K562 (cell line): ENCODE measurements around the gene OR2W3. TPM values are rescaled to one million over a fixed set of nuclear protein-coding genes. Genes with fewer than 3 reads are reported as not detected.

Experiments used
- BRF1 ChIP-seq: IDR thresholded peaks from 3 replicates; pipeline ENCODE4 v1.6.1; 2011; ENCODE audit warnings: borderline replicate concordance, mild to moderate bottlenecking; ENCODE audit not compliant: insufficient read length; ENCODE audit errors: extremely low read depth
- CHCHD3 ChIP-seq: fragments of 250-450 bp; sonication (Bioruptor Pico); IDR thresholded peaks from 2 replicates; pipeline ENCODE4 v2.1.2; 2022; ENCODE audit warnings: mild to moderate bottlenecking
- COPS2 ChIP-seq: fragments of 450-650 bp; conservative IDR thresholded peaks from 2 replicates; pipeline ENCODE4 v1.6.1; 2016; ENCODE audit warnings: mild to moderate bottlenecking, moderate library complexity
- HES1 ChIP-seq: fragments of 450-650 bp; IDR thresholded peaks from 2 replicates; pipeline ENCODE4 v1.6.1; 2016; ENCODE audit warnings: low read depth, mild to moderate bottlenecking, moderate library complexity
- MCM7 ChIP-seq, 2 experiments: fragments of 450-650 bp; IDR thresholded peaks; 2 replicates each; pipeline ENCODE4 v1.6.1; 2016 to 2018
- NCOA4 ChIP-seq: fragments of 450-650 bp; IDR thresholded peaks from 2 replicates; pipeline ENCODE4 v1.6.1; 2018; ENCODE audit warnings: mild to moderate bottlenecking; ENCODE audit not compliant: partially characterized antibody
- POLR2AphosphoS2 ChIP-seq: IDR thresholded peaks from 2 replicates; pipeline ENCODE4 v1.6.1; 2012; ENCODE audit warnings: low read length, improper control_type of control experiment
- SRSF1 ChIP-seq: fragments of 200-400 bp; formaldehyde crosslinking; IDR thresholded peaks from 2 replicates; pipeline ENCODE4 v1.6.1; 2017; ENCODE audit warnings: mild to moderate bottlenecking, low read depth, low read length, moderate library complexity
- XRCC3 ChIP-seq: fragments of 450-650 bp; IDR thresholded peaks from 2 replicates; pipeline ENCODE4 v1.6.1; 2017; ENCODE audit warnings: mild to moderate bottlenecking, moderate library complexity
- ZNF224 ChIP-seq: sonication (generic); formaldehyde crosslinking; IDR thresholded peaks from 2 replicates; pipeline ENCODE4 v1.8.0; 2022; ENCODE audit warnings: mild to moderate bottlenecking, missing genetic modification reagents
- ZNF311 ChIP-seq: fragments of 250-450 bp; sonication (Bioruptor Pico); IDR thresholded peaks from 2 replicates; pipeline ENCODE4 v1.4.0; 2020; ENCODE audit warnings: mild to moderate bottlenecking, moderate library complexity
- ZNF431 ChIP-seq: sonication (generic); formaldehyde crosslinking; IDR thresholded peaks from 2 replicates; pipeline ENCODE4 v1.8.0; 2022; ENCODE audit warnings: mild to moderate bottlenecking, missing genetic modification reagents
- polyA plus RNA-seq, 8 experiments: library from polyadenylated mRNA; depleted of rRNA in 4 of 8; stranded (reverse) in 5 of 8; unstranded in 3 of 8; fragments of >200 nt; fragmentation: Nextera tagmentation in 2 of 8; fragmentation: Illumina TruSeq in 1 of 8; extraction: Ambion mirVana in 2 of 8; extraction: Trizol in 1 of 8; gene quantifications; 2 replicates each; pipeline versions ENCODE4 v1.2.1 to v1.2.3, GENCODE V29; 2011 to 2014; ENCODE audit warnings: inconsistent platforms in 1 of 8, missing spikeins in 1 of 8
- total RNA-seq, 7 experiments: library from RNA; depleted of rRNA in 6 of 7; stranded (reverse); fragments of >200 nt in 6 of 7; fragmentation: Illumina TruSeq in 2 of 7; extraction: Trizol in 2 of 7; gene quantifications; 2 replicates each; pipeline versions ENCODE4 v1.2.1 to v1.2.3, GENCODE V29; 2011 to 2021; ENCODE audit warnings: low replicate concordance in 1 of 7
- TF ChIP-seq, protein P1 (sequence below): sonication (generic); formaldehyde crosslinking; IDR thresholded peaks from 2 replicates; pipeline ENCODE4 v1.8.1; 2023; ENCODE audit warnings: mild to moderate bottlenecking, missing genetic modification reagents
- TF ChIP-seq, protein P2 (sequence below): fragments of 450-650 bp; IDR thresholded peaks from 2 replicates; pipeline ENCODE4 v1.6.1; 2014; ENCODE audit warnings: low read depth, mild to moderate bottlenecking, moderate library complexity, borderline replicate concordance
- TF ChIP-seq, protein P3 (sequence below): sonication (generic); formaldehyde crosslinking; IDR thresholded peaks from 2 replicates; pipeline ENCODE4 v1.8.1; 2023; ENCODE audit warnings: mild to moderate bottlenecking, missing genetic modification reagents

Gene OR2W3
- total and polyA plus RNA-seq, 9 of the 15 experiments (the other 6 are each of a cell fraction or from before 2014, with no cell fraction given) = 0.67 to 7.6 (median 3.7) TPM

DNA sequence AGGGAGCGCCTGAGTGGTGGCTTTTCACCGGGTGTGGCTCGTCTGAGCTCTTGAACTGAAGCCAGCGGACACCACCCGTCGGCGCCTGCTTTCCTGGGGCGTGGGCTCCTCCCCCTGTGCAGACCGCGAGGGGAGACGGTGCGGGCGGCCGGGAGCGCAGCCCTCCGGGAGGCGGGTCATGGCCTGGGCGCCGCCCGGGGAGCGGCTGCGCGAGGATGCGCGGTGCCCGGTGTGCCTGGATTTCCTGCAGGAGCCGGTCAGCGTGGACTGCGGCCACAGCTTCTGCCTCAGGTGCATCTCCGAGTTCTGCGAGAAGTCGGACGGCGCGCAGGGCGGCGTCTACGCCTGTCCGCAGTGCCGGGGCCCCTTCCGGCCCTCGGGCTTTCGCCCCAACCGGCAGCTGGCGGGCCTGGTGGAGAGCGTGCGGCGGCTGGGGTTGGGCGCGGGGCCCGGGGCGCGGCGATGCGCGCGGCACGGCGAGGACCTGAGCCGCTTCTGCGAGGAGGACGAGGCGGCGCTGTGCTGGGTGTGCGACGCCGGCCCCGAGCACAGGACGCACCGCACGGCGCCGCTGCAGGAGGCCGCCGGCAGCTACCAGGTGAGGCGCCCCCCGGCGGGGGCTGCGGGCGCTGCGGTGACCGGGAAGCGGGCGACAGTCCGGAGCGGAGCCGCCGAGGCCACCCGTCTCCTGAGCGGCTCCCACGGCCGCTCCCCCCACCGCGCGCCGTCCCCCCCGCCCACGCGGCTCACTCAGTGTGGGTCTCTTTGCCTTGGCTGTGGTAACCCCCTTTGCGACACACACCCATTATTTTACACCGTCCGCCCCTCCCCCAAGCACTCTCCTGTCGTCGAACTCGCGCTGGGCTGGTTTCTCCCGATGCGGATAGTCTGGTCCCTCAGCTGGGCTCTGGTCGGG lies 38.1 kb upstream of the OR2W3 start, which contains the start of gene TRIM58 (continued):
- no peak for TF ChIP-seq POLR2AphosphoS2
- TF ChIP-seq BRF1 = no peak
- no peak for TF ChIP-seq MCM7 (IDR thresholded peaks at IDR 0.05)
- no peak for TF ChIP-seq XRCC3
- TF ChIP-seq, protein P1, sequence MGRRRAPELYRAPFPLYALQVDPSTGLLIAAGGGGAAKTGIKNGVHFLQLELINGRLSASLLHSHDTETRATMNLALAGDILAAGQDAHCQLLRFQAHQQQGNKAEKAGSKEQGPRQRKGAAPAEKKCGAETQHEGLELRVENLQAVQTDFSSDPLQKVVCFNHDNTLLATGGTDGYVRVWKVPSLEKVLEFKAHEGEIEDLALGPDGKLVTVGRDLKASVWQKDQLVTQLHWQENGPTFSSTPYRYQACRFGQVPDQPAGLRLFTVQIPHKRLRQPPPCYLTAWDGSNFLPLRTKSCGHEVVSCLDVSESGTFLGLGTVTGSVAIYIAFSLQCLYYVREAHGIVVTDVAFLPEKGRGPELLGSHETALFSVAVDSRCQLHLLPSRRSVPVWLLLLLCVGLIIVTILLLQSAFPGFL (CRISPR knock-in tag) = no peak
- TF ChIP-seq ZNF311 (CRISPR knock-in tag) = no peak
- TF ChIP-seq HES1 = no peak
- no peak for TF ChIP-seq COPS2
- no peak for TF ChIP-seq NCOA4
- TF ChIP-seq, protein P2, sequence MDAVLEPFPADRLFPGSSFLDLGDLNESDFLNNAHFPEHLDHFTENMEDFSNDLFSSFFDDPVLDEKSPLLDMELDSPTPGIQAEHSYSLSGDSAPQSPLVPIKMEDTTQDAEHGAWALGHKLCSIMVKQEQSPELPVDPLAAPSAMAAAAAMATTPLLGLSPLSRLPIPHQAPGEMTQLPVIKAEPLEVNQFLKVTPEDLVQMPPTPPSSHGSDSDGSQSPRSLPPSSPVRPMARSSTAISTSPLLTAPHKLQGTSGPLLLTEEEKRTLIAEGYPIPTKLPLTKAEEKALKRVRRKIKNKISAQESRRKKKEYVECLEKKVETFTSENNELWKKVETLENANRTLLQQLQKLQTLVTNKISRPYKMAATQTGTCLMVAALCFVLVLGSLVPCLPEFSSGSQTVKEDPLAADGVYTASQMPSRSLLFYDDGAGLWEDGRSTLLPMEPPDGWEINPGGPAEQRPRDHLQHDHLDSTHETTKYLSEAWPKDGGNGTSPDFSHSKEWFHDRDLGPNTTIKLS = 0 out of 2 replicates have a peak, but pooled peaks have one; percentile 66
- TF ChIP-seq ZNF431 (CRISPR knock-in tag) = peak; percentile 65
- TF ChIP-seq SRSF1 = no peak
- peak; percentile 68; the same call in 1 of the 2 replicates for TF ChIP-seq CHCHD3 (CRISPR knock-in tag)
- TF ChIP-seq ZNF224 = no peak
- TF ChIP-seq, protein P3, sequence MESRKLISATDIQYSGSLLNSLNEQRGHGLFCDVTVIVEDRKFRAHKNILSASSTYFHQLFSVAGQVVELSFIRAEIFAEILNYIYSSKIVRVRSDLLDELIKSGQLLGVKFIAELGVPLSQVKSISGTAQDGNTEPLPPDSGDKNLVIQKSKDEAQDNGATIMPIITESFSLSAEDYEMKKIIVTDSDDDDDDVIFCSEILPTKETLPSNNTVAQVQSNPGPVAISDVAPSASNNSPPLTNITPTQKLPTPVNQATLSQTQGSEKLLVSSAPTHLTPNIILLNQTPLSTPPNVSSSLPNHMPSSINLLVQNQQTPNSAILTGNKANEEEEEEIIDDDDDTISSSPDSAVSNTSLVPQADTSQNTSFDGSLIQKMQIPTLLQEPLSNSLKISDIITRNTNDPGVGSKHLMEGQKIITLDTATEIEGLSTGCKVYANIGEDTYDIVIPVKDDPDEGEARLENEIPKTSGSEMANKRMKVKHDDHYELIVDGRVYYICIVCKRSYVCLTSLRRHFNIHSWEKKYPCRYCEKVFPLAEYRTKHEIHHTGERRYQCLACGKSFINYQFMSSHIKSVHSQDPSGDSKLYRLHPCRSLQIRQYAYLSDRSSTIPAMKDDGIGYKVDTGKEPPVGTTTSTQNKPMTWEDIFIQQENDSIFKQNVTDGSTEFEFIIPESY (CRISPR knock-in tag) = peak; percentile 73
